Measurements from ENCODE around the gene CSPG4.
"Not testable (repeated sequence)": the region's sequence is repeated elsewhere in the genome, so short reads cannot be mapped to it uniquely, and the experiment has no call there.

CSPG4 gene

DNA sequence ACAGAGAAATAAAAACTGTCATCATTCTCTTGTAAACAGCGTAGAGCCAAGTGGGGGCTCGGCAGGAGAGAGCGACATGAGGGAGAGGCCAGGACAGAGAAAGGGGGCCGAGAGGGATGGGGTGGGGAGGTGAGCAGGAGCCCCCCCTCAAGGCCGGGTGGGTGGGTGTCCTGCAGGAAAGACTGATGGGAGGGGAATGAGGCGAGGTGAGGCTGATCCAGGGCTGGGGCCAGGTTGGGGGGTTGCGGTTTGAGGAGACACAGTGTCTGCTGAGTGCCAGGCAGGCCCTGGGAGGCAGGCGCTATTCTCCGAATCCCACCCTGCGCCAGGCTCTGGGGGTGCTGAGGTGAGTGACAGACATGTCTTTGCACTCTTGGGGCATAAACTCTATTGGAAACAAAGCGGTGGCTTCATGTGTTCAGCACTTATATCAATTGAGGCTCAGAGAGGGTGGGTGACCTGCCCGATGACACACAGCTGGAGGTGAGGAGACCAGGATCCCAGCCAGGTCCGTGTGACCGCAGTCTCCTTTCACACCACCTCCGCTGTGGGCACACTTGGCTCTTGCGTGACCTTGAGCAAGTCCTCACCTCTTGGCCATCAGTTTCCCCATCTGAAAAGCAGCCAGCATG, 19.6 kb upstream of the CSPG4 start:
- POLR2A ChIA-PET, result no interaction called here
- TF ChIP-seq, protein P1, sequence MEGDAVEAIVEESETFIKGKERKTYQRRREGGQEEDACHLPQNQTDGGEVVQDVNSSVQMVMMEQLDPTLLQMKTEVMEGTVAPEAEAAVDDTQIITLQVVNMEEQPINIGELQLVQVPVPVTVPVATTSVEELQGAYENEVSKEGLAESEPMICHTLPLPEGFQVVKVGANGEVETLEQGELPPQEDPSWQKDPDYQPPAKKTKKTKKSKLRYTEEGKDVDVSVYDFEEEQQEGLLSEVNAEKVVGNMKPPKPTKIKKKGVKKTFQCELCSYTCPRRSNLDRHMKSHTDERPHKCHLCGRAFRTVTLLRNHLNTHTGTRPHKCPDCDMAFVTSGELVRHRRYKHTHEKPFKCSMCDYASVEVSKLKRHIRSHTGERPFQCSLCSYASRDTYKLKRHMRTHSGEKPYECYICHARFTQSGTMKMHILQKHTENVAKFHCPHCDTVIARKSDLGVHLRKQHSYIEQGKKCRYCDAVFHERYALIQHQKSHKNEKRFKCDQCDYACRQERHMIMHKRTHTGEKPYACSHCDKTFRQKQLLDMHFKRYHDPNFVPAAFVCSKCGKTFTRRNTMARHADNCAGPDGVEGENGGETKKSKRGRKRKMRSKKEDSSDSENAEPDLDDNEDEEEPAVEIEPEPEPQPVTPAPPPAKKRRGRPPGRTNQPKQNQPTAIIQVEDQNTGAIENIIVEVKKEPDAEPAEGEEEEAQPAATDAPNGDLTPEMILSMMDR (IDR thresholded peaks at IDR 0.05; ENCODE audit: insufficient read depth, low read length, missing control alignments), result no peak
- no peak overlapping the region for H3K4me3 ChIP-seq (ENCODE audit: low read depth, low read length)
- DNase-seq (ENCODE audit: low read depth, low spot score), result no peak
- CTCF ChIA-PET, result interaction anchor here (0.7 to 4.9 kb wide), 20 partner anchors 10 to 77 kb away, joined by 3 to 59 read pairs (median 4); a partner anchor contains a TSS

DNA sequence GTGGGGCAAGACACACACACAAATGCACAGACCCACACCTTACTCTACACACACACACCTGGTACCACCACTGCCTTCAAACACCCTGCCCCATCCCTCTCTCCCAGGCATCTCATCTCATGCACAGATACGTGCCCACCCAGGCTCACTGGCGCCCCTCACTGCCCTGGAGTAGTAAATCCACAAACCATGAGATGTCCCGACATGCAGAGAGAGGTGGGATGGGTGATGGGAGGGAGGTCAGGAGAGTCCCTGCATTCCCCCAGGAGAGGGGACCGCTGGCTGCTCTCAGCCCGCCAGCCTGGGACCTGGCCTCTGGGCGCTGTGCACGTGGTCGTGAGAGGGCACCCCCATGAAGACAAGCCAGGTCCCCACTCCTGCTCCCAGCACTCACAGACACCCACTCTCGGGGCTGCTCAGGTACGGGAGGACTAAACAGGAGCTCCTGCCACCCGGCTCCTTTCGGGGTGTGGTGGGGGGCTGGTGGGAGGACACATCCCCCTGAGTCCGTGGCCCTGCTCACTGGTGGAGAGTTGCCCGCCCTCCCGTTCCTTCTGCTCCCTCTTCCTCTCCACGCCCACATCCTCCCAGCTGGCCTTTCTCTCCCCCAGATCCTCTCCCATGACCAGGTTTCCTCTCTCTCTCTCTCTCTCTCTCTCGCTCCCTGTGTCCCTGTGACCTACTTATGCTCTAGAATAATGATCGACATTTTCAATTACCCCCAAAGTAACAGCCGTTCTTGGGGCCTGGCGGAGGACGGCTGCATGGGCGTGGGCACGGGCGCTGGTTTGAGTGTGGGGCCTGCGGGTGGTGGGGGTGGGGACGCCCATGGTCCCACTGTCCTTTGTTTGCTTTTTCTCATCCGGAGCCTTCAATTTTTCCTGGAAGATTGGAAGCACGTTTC, 18.9 kb upstream of the CSPG4 start:
- TF ChIP-seq, protein P1 (IDR thresholded peaks at IDR 0.05; ENCODE audit: insufficient read depth, low read length, missing control alignments), result peak; percentile 3
- CTCF ChIA-PET, result interaction anchor here (4.9 kb wide), 1 partner anchor 69 kb away, joined by 59 read pairs; no protein-coding TSS in a partner anchor
- POLR2A ChIA-PET, result no interaction called here
- no peak overlapping the region for H3K4me3 ChIP-seq (ENCODE audit: low read depth, low read length)
- no peak for DNase-seq (ENCODE audit: low read depth, low spot score)

DNA sequence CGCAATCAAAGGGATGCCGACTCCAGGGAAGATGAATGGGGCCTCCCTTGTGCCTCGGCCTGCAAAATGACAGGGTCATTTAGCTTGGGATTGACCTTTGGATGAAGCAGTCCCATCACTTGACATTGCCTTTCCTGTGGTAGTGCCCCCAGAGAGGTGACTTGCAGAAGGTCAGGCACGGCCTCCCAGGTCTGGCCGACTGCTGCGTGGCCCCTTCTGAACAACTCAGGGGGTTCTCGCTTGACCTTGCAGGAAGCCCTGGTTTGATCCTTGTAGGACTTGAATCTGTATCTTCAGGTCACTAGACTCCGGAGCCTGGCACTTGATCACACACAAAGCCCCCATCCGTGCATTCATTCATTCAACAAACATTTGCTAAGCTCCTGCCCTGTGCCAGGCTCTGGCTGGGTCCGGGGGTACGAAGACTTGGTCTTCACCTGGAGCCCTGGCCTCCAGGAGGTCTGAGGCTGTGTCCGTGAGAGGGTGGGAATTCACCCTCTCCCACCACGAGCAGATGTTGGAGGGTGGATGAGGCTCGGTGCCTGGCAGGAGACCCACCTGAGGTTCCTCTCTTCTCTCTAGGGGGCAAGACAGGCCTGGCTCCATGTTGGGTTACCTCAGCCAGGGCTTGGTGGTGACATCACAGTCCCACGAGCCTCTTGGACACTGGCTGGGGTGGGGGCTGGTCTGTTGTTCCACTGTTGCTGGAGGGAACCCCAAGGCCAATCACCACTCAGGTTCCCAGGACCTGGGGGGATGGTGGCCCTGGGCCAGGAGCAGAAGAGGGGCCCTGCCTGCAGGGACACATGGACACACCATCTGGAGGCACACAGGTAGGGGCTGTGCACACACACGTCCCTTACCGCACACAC, 18.0 kb upstream of the CSPG4 start:
- H3K4me3 ChIP-seq (ENCODE audit: low read depth, low read length); DNase-seq (ENCODE audit: low read depth, low spot score); POLR2A ChIA-PET: not testable (repeated sequence)
- CTCF ChIA-PET, result interaction anchor here (0.8 to 4.9 kb wide), 2 partner anchors 13 to 70 kb away, joined by 4 to 59 read pairs; no protein-coding TSS in a partner anchor

DNA sequence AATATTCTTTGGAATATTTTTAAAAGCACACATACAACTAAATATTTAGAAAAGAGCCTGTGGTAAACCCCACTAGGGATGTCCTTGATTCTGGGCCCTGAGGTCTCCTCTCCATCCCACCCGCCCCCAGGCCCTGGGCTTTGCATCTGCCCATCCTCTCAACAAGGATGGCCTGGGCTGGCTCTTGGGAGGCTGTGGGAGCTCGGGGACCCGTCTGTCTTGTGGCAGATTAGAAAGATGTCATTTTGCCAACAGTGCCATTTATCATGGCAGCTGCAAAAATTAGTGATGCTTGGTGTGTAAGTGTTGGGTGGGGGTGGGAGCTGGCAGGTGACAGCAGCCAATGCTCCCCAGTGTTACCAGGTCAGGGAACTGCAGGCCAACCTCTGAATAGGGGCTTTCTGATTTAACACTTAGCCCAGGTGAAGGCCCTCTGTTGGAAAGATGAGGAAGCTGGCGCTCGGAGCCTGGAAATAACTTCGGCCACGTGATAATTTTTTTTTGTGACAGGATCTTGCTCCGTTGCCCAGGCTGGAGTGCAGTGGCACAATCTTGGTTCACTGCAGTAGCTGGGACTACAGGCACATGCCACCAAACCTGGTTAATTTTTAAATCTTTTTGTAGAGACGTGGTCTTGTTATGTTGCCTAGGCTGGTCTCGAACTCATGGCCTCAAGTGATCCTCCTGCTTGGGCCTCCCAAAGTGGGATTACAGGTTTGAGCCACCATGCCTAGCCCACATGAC, 16.9 kb upstream of the CSPG4 start:
- no peak for DNase-seq (ENCODE audit: low read depth, low spot score)
- ChIA-PET CTCF (interaction anchor here (0.8 to 4.9 kb wide), 5 partner anchors 12 to 421 kb away, joined by 3 to 59 read pairs (median 4); no protein-coding TSS in a partner anchor), POLR2A (interaction anchor here (0.7 kb wide), 1 partner anchor 68 kb away, joined by 3 read pairs; no protein-coding TSS in a partner anchor)
- TF ChIP-seq, protein P1 (IDR thresholded peaks at IDR 0.05; ENCODE audit: insufficient read depth, low read length, missing control alignments), result no peak
- no peak overlapping the region for H3K4me3 ChIP-seq (ENCODE audit: low read depth, low read length)

DNA sequence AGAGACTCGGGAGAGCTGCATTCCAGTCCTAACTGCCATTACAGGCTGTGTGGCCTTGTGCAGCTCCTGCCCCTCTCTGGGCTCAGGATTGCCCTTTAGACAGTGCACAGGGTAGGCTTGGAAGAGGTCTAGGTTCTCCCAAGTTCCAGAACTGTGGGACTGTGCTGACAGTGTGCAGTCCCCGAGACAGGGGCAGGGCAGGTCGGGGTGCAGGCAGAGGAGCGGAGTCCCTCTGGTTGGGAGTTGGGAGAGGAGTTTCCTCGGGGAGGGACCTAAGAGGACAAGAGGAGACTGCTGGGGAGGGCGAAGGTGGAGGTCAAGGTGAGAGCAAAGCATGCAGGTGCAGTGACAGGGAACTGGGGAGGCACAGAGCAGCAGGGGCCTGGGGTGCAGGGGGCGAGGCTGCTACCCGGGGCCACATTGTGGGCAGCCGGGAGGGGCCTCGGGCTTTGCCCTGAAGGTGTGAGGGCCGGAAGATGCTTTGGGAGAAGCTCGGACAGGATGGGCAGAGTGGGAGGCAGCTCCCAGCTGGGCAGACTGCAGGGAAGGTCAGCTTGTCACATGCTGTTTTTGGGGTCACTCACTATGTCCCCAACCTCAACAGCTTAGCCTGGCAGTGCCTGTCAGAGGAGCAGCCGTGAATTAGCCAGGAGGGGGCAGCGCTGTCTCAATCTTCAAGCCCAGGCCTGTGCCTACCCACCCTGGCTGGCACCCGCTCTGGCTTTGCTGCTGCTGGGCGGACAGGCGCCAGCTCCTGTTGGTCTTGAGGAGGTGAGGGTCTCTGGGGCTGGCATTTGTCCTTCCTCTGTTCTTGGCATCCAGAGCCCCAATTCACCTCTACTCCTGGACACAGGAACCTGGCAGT, 15.4 kb upstream of the CSPG4 start:
- no peak overlapping the region for H3K4me3 ChIP-seq (ENCODE audit: low read depth, low read length)
- DNase-seq (ENCODE audit: low read depth, low spot score), result no peak
- TF ChIP-seq, protein P1 (IDR thresholded peaks at IDR 0.05; ENCODE audit: insufficient read depth, low read length, missing control alignments), result peak; percentile 71
- ChIA-PET CTCF (interaction anchor here (0.6 to 4.9 kb wide), 10 partner anchors 10 to 627 kb away, joined by 3 to 59 read pairs (median 4); no protein-coding TSS in a partner anchor), POLR2A (no interaction called here)
